Skin epidermis (tissue), 12 donors: ENCODE data around the gene SLC25A10.
"Not testable (repeated sequence)": the region's sequence is repeated elsewhere in the genome, so short reads cannot be mapped to it uniquely, and the experiment has no call there.

ENCODE experiments used
- H3K27ac ChIP-seq, 21 experiments: fragments of 200-600 bp; sonication (generic) in 11 of 21; one replicate each; pipeline ENCODE4 v1.5.0; 2020; ENCODE audit warnings: mild to moderate bottlenecking in 3 of 21, inconsistent platforms in 2 of 21, moderate library complexity in 2 of 21
- H3K4me3 ChIP-seq, 7 experiments: fragments of 200-600 bp; sonication (generic) in 2 of 7; one replicate each; pipeline ENCODE4 v1.5.0; 2020; ENCODE audit warnings: inconsistent platforms in 2 of 7, mild to moderate bottlenecking in 2 of 7, moderate library complexity in 1 of 7

Gene SLC25A10

GRCh38 chr17:81711814-81712467 lies at the start of gene SLC25A10:
SLC25A10 (plus strand) TSS chr17:81712284; CDS start chr17:81712427, 143 bp downstream.
- Histone ChIP-seq H3K27ac (peak within 1 kb of the TSS in 19 of 21 experiments; percentile 13 to 87 (median 74)), H3K4me3 (peak within 1 kb of the TSS; percentile 47 to 89 (median 75))

GRCh38 chr17:81664051-81664470 lies 48.0 kb upstream of the SLC25A10 start:
- Histone ChIP-seq H3K4me3 (no peak overlapping the region), H3K27ac (peak overlapping the region in 4 of 21 experiments; percentile 2 to 58 (median 8))

- peak overlapping the region in 20 of 21 experiments; percentile 89 to 99 (median 94) for H3K27ac ChIP-seq
- H3K4me3 ChIP-seq = peak overlapping the region; percentile 70 to 99 (median 95)
Measured at GRCh38 chr17:81665205-81666091, 46.6 kb upstream of the SLC25A10 start.

- H3K27ac ChIP-seq = peak overlapping the region; percentile 40 to 99 (median 94)
Measured at GRCh38 chr17:81666092-81666341, 46.1 kb upstream of the SLC25A10 start.

GRCh38 chr17:81666342-81667191 lies 45.5 kb upstream of the SLC25A10 start, which contains the start of the genes CCDC137 and OXLD1:
CCDC137 (plus strand) TSS chr17:81666737; CDS start chr17:81666767, 30 bp downstream.
OXLD1 (minus strand) TSS chr17:81666605; CDS start chr17:81666577, 28 bp downstream.
- H3K4me3 ChIP-seq = peak within 1 kb of the TSS; percentile 70 to 99 (median 95)

More at GRCh38 chr17:81666092-81666341, 46.1 kb upstream of the SLC25A10 start:
- peak overlapping the region; percentile 70 to 99 (median 95) for H3K4me3 ChIP-seq

GRCh38 chr17:81667754-81668153 lies 44.3 kb upstream of the SLC25A10 start:
- H3K4me3 ChIP-seq = peak overlapping the region in 5 of 7 experiments; percentile 93 to 99 (median 95)
- H3K27ac ChIP-seq = peak overlapping the region in 18 of 21 experiments; percentile 50 to 99 (median 96)

More at GRCh38 chr17:81666342-81667191, 45.5 kb upstream of the SLC25A10 start, which contains the start of the genes CCDC137 and OXLD1:
- H3K27ac ChIP-seq = peak within 1 kb of the TSS; percentile 40 to 99 (median 94)

- Histone ChIP-seq H3K27ac (no peak overlapping the region), H3K4me3 (no peak overlapping the region)
Measured at GRCh38 chr17:81672504-81672903, 39.6 kb upstream of the SLC25A10 start.

GRCh38 chr17:81672954-81673353 lies 39.1 kb upstream of the SLC25A10 start:
- no peak overlapping the region for H3K27ac ChIP-seq
- no peak overlapping the region for H3K4me3 ChIP-seq

- H3K4me3 ChIP-seq = no peak overlapping the region
- H3K27ac ChIP-seq = no peak overlapping the region
Measured at GRCh38 chr17:81673561-81674258, 38.4 kb upstream of the SLC25A10 start.

- not testable (repeated sequence) for H3K27ac ChIP-seq, H3K4me3 ChIP-seq
Measured at GRCh38 chr17:81675515-81676221, 36.4 kb upstream of the SLC25A10 start.

GRCh38 chr17:81676906-81677305 lies 35.2 kb upstream of the SLC25A10 start:
- peak overlapping the region in 1 of 21 experiments; percentile 4 for H3K27ac ChIP-seq

GRCh38 chr17:81680150-81680549 lies 31.9 kb upstream of the SLC25A10 start:
- Histone ChIP-seq H3K4me3 (no peak overlapping the region), H3K27ac (no peak overlapping the region)

More at GRCh38 chr17:81676906-81677305, 35.2 kb upstream of the SLC25A10 start:
- H3K4me3 ChIP-seq = no peak overlapping the region

GRCh38 chr17:81681672-81682071 lies 30.4 kb upstream of the SLC25A10 start:
- H3K27ac ChIP-seq = no peak overlapping the region
- H3K4me3 ChIP-seq = no peak overlapping the region

- Histone ChIP-seq H3K27ac (peak overlapping the region in 20 of 21 experiments; percentile 69 to 98 (median 92)), H3K4me3 (peak overlapping the region; percentile 59 to 100 (median 96))
Measured at GRCh38 chr17:81682565-81683207, 29.4 kb upstream of the SLC25A10 start.

GRCh38 chr17:81683208-81683583 lies 28.9 kb upstream of the SLC25A10 start:
- peak overlapping the region; percentile 69 to 98 (median 92) for H3K27ac ChIP-seq
- H3K4me3 ChIP-seq = peak overlapping the region; percentile 59 to 100 (median 96)

GRCh38 chr17:81683584-81684441 lies 28.3 kb upstream of the SLC25A10 start, which contains the start of the genes ARL16 and HGS:
ARL16 (minus strand) TSS chr17:81683797; CDS start chr17:81683753, 44 bp downstream.
HGS (plus strand) TSS chr17:81684011; CDS start chr17:81684067, 56 bp downstream.
- peak within 1 kb of the TSS; percentile 84 to 99 (median 95) for H3K27ac ChIP-seq

More at GRCh38 chr17:81683584-81684441, 28.3 kb upstream of the SLC25A10 start, which contains the start of the genes ARL16 and HGS:
- peak within 1 kb of the TSS; percentile 59 to 100 (median 96) for H3K4me3 ChIP-seq
